Activated naive CD4-positive, alpha-beta T cell treated with anti-CD3 and anti-CD28 coated beads, Interleukin-2, amount 50 U/mL, for 24 hours (primary cell): Measurements from ENCODE around the gene TMEM232.

Experiments used
- H3K27ac Mint-ChIP-seq: one replicate; pipeline ENCODE4 v1.8.0; 2021; ENCODE audit warnings: mild to moderate bottlenecking, mixed read lengths
- H3K27me3 Mint-ChIP-seq: one replicate; pipeline ENCODE4 v1.8.0; 2021; ENCODE audit warnings: mixed read lengths
- H3K36me3 Mint-ChIP-seq: one replicate; pipeline ENCODE4 v1.8.0; 2021; ENCODE audit warnings: mixed read lengths
- H3K4me1 Mint-ChIP-seq: one replicate; pipeline ENCODE4 v1.8.0; 2021; ENCODE audit warnings: mixed read lengths
- H3K4me3 Mint-ChIP-seq: one replicate; pipeline ENCODE4 v1.8.0; 2021; ENCODE audit warnings: mild to moderate bottlenecking, mixed read lengths
- H3K9me3 Mint-ChIP-seq: one replicate; pipeline ENCODE4 v1.8.0; 2021; ENCODE audit warnings: mixed read lengths

Gene TMEM232

GRCh38 chr5:110525762-110526161, 200.7 kb downstream of the TMEM232 start:
- Mint-ChIP-seq H3K9me3 (peaks cover 12% of the 10 kb centered on the region), H3K36me3 (no peaks in the 10 kb centered on the region), H3K4me3 (no peak overlapping the region), H3K4me1 (no peaks in the 10 kb centered on the region), H3K27me3 (no peaks in the 10 kb centered on the region), H3K27ac (no peak overlapping the region)

- H3K27ac Mint-ChIP-seq = no peak overlapping the region
- no peaks in the 10 kb centered on the region for H3K4me1 Mint-ChIP-seq
- H3K36me3 Mint-ChIP-seq = no peaks in the 10 kb centered on the region
- no peak overlapping the region for H3K4me3 Mint-ChIP-seq
- H3K27me3 Mint-ChIP-seq = no peaks in the 10 kb centered on the region
- H3K9me3 Mint-ChIP-seq = peaks cover 13% of the 10 kb centered on the region
Observed at GRCh38 chr5:110517396-110517795, 209.1 kb downstream of the TMEM232 start.

GRCh38 chr5:110514030-110514429, 212.4 kb downstream of the TMEM232 start:
- Mint-ChIP-seq H3K4me3 (no peak overlapping the region), H3K4me1 (no peaks in the 10 kb centered on the region), H3K36me3 (no peaks in the 10 kb centered on the region), H3K27me3 (peaks cover 2% of the 10 kb centered on the region), H3K9me3 (no peaks in the 10 kb centered on the region), H3K27ac (no peak overlapping the region)

- H3K27me3 Mint-ChIP-seq = peaks cover 2% of the 10 kb centered on the region
- no peak overlapping the region for H3K4me3 Mint-ChIP-seq
- H3K4me1 Mint-ChIP-seq = no peaks in the 10 kb centered on the region
- no peaks in the 10 kb centered on the region for H3K36me3 Mint-ChIP-seq
- no peak overlapping the region for H3K27ac Mint-ChIP-seq
- H3K9me3 Mint-ChIP-seq = no peaks in the 10 kb centered on the region
Observed at GRCh38 chr5:110512266-110512665, 214.2 kb downstream of the TMEM232 start.

GRCh38 chr5:110510146-110510545, 216.3 kb downstream of the TMEM232 start:
- H3K27me3 Mint-ChIP-seq = peaks cover 2% of the 10 kb centered on the region
- no peaks in the 10 kb centered on the region for H3K4me1 Mint-ChIP-seq
- H3K36me3 Mint-ChIP-seq = no peaks in the 10 kb centered on the region
- no peaks in the 10 kb centered on the region for H3K9me3 Mint-ChIP-seq
- H3K27ac Mint-ChIP-seq = no peak overlapping the region
- no peak overlapping the region for H3K4me3 Mint-ChIP-seq

- Mint-ChIP-seq H3K4me1 (no peaks in the 10 kb centered on the region), H3K36me3 (no peaks in the 10 kb centered on the region), H3K9me3 (no peaks in the 10 kb centered on the region), H3K4me3 (no peak overlapping the region), H3K27me3 (peaks cover 2% of the 10 kb centered on the region), H3K27ac (no peak overlapping the region)
Observed at GRCh38 chr5:110507972-110508371, 218.5 kb downstream of the TMEM232 start.

GRCh38 chr5:110506378-110506777, 220.1 kb downstream of the TMEM232 start:
- no peaks in the 10 kb centered on the region for H3K4me1 Mint-ChIP-seq
- H3K36me3 Mint-ChIP-seq = no peaks in the 10 kb centered on the region
- H3K27ac Mint-ChIP-seq = no peak overlapping the region
- no peak overlapping the region for H3K4me3 Mint-ChIP-seq
- no peaks in the 10 kb centered on the region for H3K27me3 Mint-ChIP-seq
- no peaks in the 10 kb centered on the region for H3K9me3 Mint-ChIP-seq

- H3K4me1 Mint-ChIP-seq = no peaks in the 10 kb centered on the region
- H3K9me3 Mint-ChIP-seq = no peaks in the 10 kb centered on the region
- H3K27me3 Mint-ChIP-seq = peaks cover under 1% of the 10 kb centered on the region
- H3K4me3 Mint-ChIP-seq = no peak overlapping the region
- no peak overlapping the region for H3K27ac Mint-ChIP-seq
- H3K36me3 Mint-ChIP-seq = no peaks in the 10 kb centered on the region
Observed at GRCh38 chr5:110496276-110496675, 230.2 kb downstream of the TMEM232 start.

- no peaks in the 10 kb centered on the region for H3K9me3 Mint-ChIP-seq
- H3K4me3 Mint-ChIP-seq = no peak overlapping the region
- no peaks in the 10 kb centered on the region for H3K4me1 Mint-ChIP-seq
- H3K27me3 Mint-ChIP-seq = peaks cover 8% of the 10 kb centered on the region
- H3K36me3 Mint-ChIP-seq = no peaks in the 10 kb centered on the region
- H3K27ac Mint-ChIP-seq = no peak overlapping the region
Observed at GRCh38 chr5:110492446-110492845, 234.0 kb downstream of the TMEM232 start.

- Mint-ChIP-seq H3K4me3 (no peak overlapping the region), H3K9me3 (peaks cover 7% of the 10 kb centered on the region), H3K4me1 (no peaks in the 10 kb centered on the region), H3K27ac (no peak overlapping the region), H3K36me3 (peaks cover 2% of the 10 kb centered on the region), H3K27me3 (peaks cover 1% of the 10 kb centered on the region)
Observed at GRCh38 chr5:110478895-110479294, 247.6 kb downstream of the TMEM232 start.

GRCh38 chr5:110477911-110478310, 248.6 kb downstream of the TMEM232 start:
- Mint-ChIP-seq H3K4me3 (no peak overlapping the region), H3K36me3 (peaks cover 2% of the 10 kb centered on the region), H3K27ac (no peak overlapping the region), H3K27me3 (peaks cover 2% of the 10 kb centered on the region), H3K9me3 (peaks cover 5% of the 10 kb centered on the region), H3K4me1 (no peaks in the 10 kb centered on the region)

GRCh38 chr5:110476164-110476563, 250.3 kb downstream of the TMEM232 start:
- H3K4me3 Mint-ChIP-seq = no peak overlapping the region
- H3K27ac Mint-ChIP-seq = no peak overlapping the region
- H3K4me1 Mint-ChIP-seq = no peaks in the 10 kb centered on the region
- H3K9me3 Mint-ChIP-seq = peaks cover 10% of the 10 kb centered on the region
- H3K36me3 Mint-ChIP-seq = peaks cover 5% of the 10 kb centered on the region
- peaks cover 4% of the 10 kb centered on the region for H3K27me3 Mint-ChIP-seq

- Mint-ChIP-seq H3K4me3 (no peak overlapping the region), H3K4me1 (no peaks in the 10 kb centered on the region), H3K27me3 (peaks cover 4% of the 10 kb centered on the region), H3K36me3 (peaks cover 5% of the 10 kb centered on the region), H3K27ac (no peak overlapping the region), H3K9me3 (peaks cover 16% of the 10 kb centered on the region)
Observed at GRCh38 chr5:110475529-110475928, 250.9 kb downstream of the TMEM232 start.

- Mint-ChIP-seq H3K4me3 (no peak overlapping the region), H3K36me3 (peaks cover 3% of the 10 kb centered on the region), H3K4me1 (no peaks in the 10 kb centered on the region), H3K9me3 (peaks cover 19% of the 10 kb centered on the region), H3K27me3 (peaks cover 4% of the 10 kb centered on the region), H3K27ac (no peak overlapping the region)
Observed at GRCh38 chr5:110469486-110469885, 257.0 kb downstream of the TMEM232 start.

GRCh38 chr5:110463106-110463505, 263.4 kb downstream of the TMEM232 start:
- Mint-ChIP-seq H3K27ac (no peak overlapping the region), H3K4me1 (no peaks in the 10 kb centered on the region)

GRCh38 chr5:110460837-110461236, 265.6 kb downstream of the TMEM232 start:
- Mint-ChIP-seq H3K4me3 (no peak overlapping the region), H3K4me1 (no peaks in the 10 kb centered on the region), H3K9me3 (no peaks in the 10 kb centered on the region), H3K27me3 (no peaks in the 10 kb centered on the region), H3K27ac (no peak overlapping the region), H3K36me3 (no peaks in the 10 kb centered on the region)

More at GRCh38 chr5:110463106-110463505, 263.4 kb downstream of the TMEM232 start:
- peaks cover 1% of the 10 kb centered on the region for H3K27me3 Mint-ChIP-seq
- no peaks in the 10 kb centered on the region for H3K9me3 Mint-ChIP-seq
- H3K4me3 Mint-ChIP-seq = no peak overlapping the region
- no peaks in the 10 kb centered on the region for H3K36me3 Mint-ChIP-seq

GRCh38 chr5:110458313-110458712, 268.2 kb downstream of the TMEM232 start:
- Mint-ChIP-seq H3K27ac (no peak overlapping the region), H3K9me3 (no peaks in the 10 kb centered on the region), H3K4me1 (no peaks in the 10 kb centered on the region), H3K27me3 (no peaks in the 10 kb centered on the region), H3K36me3 (peaks cover 2% of the 10 kb centered on the region), H3K4me3 (no peak overlapping the region)
